H1 (cell line): ENCODE data around the gene STAC2. TPM values are rescaled to one million over a fixed set of nuclear protein-coding genes. Genes with fewer than 3 reads are reported as not detected.

Source experiments
- BCL11A ChIP-seq, 2 experiments: IDR thresholded peaks; one replicate each; pipeline ENCODE4 v1.6.1; 2011; ENCODE audit warnings: low read depth in 2 of 2, low read length in 2 of 2, mild to moderate bottlenecking in 2 of 2
- CHD2 ChIP-seq: IDR thresholded peaks from 2 replicates; pipeline ENCODE4 v1.6.1; 2012; ENCODE audit warnings: low read length, improper control_type of control experiment
- KDM4A ChIP-seq: IDR thresholded peaks from one replicate; pipeline ENCODE4 v1.7.1; 2012; ENCODE audit warnings: low read depth, mild to moderate bottlenecking, moderate library complexity, low read length, inconsistent platforms; ENCODE audit not compliant: severe bottlenecking
- RAD21 ChIP-seq, 2 experiments: IDR thresholded peaks in 1 of 2; conservative IDR thresholded peaks in 1 of 2; 2 replicates each; pipeline ENCODE4 v1.6.1; 2011; ENCODE audit warnings: low read depth in 2 of 2, low read length in 2 of 2, improper control_type of control experiment in 1 of 2, inconsistent platforms in 1 of 2, mild to moderate bottlenecking in 1 of 2, moderate library complexity in 1 of 2
- RBBP5 ChIP-seq: IDR thresholded peaks from 2 replicates; pipeline ENCODE4 v1.7.1; 2012; ENCODE audit warnings: low read depth, mild to moderate bottlenecking, inconsistent platforms, low read length, moderate library complexity, borderline replicate concordance
- RFX5 ChIP-seq: IDR thresholded peaks from 2 replicates; pipeline ENCODE4 v1.6.1; 2011; ENCODE audit warnings: low read depth, low read length, improper control_type of control experiment, borderline replicate concordance
- SIN3A ChIP-seq, 2 experiments: IDR thresholded peaks in 1 of 2; conservative IDR thresholded peaks in 1 of 2; 2 replicates each; pipeline ENCODE4 v1.6.1; 2011 to 2012; ENCODE audit warnings: low read length in 2 of 2, improper control_type of control experiment in 1 of 2, low read depth in 1 of 2, mild to moderate bottlenecking in 1 of 2
- SP2 ChIP-seq: IDR thresholded peaks from 2 replicates; pipeline ENCODE4 v1.6.1; 2012; ENCODE audit warnings: mild to moderate bottlenecking, low read length, inconsistent platforms
- polyA plus RNA-seq, 7 experiments: library from polyadenylated mRNA; depleted of rRNA in 3 of 7; stranded (reverse) in 5 of 7; unstranded in 2 of 7; fragments of >200 nt in 5 of 7; fragments of 200-250 nt in 2 of 7; gene quantifications; 1 replicate in 5 of 7; 2 replicates in 1 of 7; 4 replicates in 1 of 7; pipeline versions ENCODE4 v1.2.1 to v1.2.3, GENCODE V29; 2011 to 2013; ENCODE audit warnings: missing spikeins in 2 of 7, mixed read lengths in 2 of 7
- total RNA-seq: library from RNA; stranded (reverse); fragmentation: NEBNext Ultra II Directional; extraction: Animal tissue kit (Norgen Biotek cat#: 25700); gene quantifications from 2 replicates; pipeline ENCODE4 v1.2.1, GENCODE V29; 2021
- TF ChIP-seq, protein P1 (sequence below): fragments of 300-600 bp; sonication (generic); IDR thresholded peaks from 2 replicates; pipeline ENCODE4 v1.7.1; 2012; ENCODE audit warnings: low read length, moderate library complexity, mild to moderate bottlenecking, inconsistent platforms; ENCODE audit not compliant: insufficient replicate concordance

The STAC2 gene
- total and polyA plus RNA-seq, 2 of the 8 experiments (the other 6 are each of a cell fraction or from before 2014, with no cell fraction given), result 1.5 to 6.0 TPM

- TF ChIP-seq RBBP5, result no peak
- TF ChIP-seq KDM4A, result no peak
- TF ChIP-seq SP2, result no peak
- TF ChIP-seq BCL11A (IDR thresholded peaks at IDR 0.05; ENCODE audit: low read depth in 2 of 2, low read length in 2 of 2), result no peak
- TF ChIP-seq SIN3A (conservative IDR thresholded peaks at IDR 0.05 in 1 of 2, IDR thresholded peaks at IDR 0.05 in 1 of 2; ENCODE audit: low read depth in 1 of 2, low read length in 2 of 2), result 0 out of 4 replicates have a peak, but pooled peaks of 1 of the 2 experiments have one; percentile 57
- TF ChIP-seq RAD21 (IDR thresholded peaks at IDR 0.05 in 1 of 2, conservative IDR thresholded peaks at IDR 0.05 in 1 of 2; ENCODE audit: low read depth in 2 of 2, low read length in 2 of 2), result peak; percentile 71 to 83
- TF ChIP-seq, protein P1, sequence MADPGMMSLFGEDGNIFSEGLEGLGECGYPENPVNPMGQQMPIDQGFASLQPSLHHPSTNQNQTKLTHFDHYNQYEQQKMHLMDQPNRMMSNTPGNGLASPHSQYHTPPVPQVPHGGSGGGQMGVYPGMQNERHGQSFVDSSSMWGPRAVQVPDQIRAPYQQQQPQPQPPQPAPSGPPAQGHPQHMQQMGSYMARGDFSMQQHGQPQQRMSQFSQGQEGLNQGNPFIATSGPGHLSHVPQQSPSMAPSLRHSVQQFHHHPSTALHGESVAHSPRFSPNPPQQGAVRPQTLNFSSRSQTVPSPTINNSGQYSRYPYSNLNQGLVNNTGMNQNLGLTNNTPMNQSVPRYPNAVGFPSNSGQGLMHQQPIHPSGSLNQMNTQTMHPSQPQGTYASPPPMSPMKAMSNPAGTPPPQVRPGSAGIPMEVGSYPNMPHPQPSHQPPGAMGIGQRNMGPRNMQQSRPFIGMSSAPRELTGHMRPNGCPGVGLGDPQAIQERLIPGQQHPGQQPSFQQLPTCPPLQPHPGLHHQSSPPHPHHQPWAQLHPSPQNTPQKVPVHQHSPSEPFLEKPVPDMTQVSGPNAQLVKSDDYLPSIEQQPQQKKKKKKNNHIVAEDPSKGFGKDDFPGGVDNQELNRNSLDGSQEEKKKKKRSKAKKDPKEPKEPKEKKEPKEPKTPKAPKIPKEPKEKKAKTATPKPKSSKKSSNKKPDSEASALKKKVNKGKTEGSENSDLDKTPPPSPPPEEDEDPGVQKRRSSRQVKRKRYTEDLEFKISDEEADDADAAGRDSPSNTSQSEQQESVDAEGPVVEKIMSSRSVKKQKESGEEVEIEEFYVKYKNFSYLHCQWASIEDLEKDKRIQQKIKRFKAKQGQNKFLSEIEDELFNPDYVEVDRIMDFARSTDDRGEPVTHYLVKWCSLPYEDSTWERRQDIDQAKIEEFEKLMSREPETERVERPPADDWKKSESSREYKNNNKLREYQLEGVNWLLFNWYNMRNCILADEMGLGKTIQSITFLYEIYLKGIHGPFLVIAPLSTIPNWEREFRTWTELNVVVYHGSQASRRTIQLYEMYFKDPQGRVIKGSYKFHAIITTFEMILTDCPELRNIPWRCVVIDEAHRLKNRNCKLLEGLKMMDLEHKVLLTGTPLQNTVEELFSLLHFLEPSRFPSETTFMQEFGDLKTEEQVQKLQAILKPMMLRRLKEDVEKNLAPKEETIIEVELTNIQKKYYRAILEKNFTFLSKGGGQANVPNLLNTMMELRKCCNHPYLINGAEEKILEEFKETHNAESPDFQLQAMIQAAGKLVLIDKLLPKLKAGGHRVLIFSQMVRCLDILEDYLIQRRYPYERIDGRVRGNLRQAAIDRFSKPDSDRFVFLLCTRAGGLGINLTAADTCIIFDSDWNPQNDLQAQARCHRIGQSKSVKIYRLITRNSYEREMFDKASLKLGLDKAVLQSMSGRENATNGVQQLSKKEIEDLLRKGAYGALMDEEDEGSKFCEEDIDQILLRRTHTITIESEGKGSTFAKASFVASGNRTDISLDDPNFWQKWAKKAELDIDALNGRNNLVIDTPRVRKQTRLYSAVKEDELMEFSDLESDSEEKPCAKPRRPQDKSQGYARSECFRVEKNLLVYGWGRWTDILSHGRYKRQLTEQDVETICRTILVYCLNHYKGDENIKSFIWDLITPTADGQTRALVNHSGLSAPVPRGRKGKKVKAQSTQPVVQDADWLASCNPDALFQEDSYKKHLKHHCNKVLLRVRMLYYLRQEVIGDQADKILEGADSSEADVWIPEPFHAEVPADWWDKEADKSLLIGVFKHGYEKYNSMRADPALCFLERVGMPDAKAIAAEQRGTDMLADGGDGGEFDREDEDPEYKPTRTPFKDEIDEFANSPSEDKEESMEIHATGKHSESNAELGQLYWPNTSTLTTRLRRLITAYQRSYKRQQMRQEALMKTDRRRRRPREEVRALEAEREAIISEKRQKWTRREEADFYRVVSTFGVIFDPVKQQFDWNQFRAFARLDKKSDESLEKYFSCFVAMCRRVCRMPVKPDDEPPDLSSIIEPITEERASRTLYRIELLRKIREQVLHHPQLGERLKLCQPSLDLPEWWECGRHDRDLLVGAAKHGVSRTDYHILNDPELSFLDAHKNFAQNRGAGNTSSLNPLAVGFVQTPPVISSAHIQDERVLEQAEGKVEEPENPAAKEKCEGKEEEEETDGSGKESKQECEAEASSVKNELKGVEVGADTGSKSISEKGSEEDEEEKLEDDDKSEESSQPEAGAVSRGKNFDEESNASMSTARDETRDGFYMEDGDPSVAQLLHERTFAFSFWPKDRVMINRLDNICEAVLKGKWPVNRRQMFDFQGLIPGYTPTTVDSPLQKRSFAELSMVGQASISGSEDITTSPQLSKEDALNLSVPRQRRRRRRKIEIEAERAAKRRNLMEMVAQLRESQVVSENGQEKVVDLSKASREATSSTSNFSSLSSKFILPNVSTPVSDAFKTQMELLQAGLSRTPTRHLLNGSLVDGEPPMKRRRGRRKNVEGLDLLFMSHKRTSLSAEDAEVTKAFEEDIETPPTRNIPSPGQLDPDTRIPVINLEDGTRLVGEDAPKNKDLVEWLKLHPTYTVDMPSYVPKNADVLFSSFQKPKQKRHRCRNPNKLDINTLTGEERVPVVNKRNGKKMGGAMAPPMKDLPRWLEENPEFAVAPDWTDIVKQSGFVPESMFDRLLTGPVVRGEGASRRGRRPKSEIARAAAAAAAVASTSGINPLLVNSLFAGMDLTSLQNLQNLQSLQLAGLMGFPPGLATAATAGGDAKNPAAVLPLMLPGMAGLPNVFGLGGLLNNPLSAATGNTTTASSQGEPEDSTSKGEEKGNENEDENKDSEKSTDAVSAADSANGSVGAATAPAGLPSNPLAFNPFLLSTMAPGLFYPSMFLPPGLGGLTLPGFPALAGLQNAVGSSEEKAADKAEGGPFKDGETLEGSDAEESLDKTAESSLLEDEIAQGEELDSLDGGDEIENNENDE, result no peak
- TF ChIP-seq CHD2, result 0 out of 2 replicates have a peak, but pooled peaks have one; percentile 6
- no peak for TF ChIP-seq RFX5
Observed at GRCh38 chr17:39174920-39175694, 50.6 kb downstream of the STAC2 start (continued).
